ENCODE results near the gene CACNA1E.

DNA sequence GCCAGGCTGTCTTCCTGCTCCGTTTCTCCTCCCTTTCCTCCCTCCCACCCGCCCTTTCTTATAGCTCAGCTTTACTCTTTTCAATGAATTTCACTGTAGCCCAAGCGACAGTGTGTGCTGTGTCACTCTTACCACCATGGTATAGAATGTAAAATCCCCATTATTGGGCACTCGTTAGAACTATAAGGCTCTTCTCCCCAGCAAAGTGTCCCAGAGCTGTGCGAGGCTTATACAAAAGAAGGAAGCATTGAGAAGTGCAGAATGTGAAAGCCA lies 192.5 kb downstream of the CACNA1E start:
- TF ChIP-seq, protein P1, sequence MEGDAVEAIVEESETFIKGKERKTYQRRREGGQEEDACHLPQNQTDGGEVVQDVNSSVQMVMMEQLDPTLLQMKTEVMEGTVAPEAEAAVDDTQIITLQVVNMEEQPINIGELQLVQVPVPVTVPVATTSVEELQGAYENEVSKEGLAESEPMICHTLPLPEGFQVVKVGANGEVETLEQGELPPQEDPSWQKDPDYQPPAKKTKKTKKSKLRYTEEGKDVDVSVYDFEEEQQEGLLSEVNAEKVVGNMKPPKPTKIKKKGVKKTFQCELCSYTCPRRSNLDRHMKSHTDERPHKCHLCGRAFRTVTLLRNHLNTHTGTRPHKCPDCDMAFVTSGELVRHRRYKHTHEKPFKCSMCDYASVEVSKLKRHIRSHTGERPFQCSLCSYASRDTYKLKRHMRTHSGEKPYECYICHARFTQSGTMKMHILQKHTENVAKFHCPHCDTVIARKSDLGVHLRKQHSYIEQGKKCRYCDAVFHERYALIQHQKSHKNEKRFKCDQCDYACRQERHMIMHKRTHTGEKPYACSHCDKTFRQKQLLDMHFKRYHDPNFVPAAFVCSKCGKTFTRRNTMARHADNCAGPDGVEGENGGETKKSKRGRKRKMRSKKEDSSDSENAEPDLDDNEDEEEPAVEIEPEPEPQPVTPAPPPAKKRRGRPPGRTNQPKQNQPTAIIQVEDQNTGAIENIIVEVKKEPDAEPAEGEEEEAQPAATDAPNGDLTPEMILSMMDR (IDR thresholded peaks at IDR 0.05): no peak
- TF ChIP-seq POLR2A (IDR thresholded peaks at IDR 0.05): no peak
